Measurements from ENCODE around the gene ACOT4.

DNA sequence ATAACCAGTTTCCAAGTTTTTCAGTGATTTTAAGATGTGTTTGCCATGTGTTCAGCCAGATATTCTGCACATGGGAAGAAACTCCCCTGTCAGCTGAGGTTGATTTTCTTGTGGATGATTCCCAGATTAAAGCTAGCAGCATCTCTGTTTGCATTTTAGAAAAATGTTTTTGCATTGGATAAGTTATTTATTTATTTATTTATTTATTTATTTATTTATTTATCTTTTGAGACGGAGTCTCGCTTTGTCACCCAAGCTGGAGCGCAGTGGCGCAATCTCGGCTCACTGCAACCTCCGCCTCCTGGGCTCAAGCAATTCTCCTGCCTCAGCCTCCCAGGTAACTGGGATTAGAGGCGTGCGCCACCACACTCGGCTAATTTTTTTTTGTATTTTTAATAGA, 2.8 kb downstream of the ACOT4 start:
- TF ChIP-seq EZH2 (IDR thresholded peaks at IDR 0.05; ENCODE audit: borderline replicate concordance, low read depth, low read length, severe bottlenecking) (no peak), FOS (IDR thresholded peaks at IDR 0.05; ENCODE audit: borderline replicate concordance, insufficient read depth, low read length) (no peak), POLR2A (IDR thresholded peaks at IDR 0.05; ENCODE audit: low read depth, low read length) (no peak), POLR2AphosphoS5 (IDR thresholded peaks at IDR 0.05; ENCODE audit: insufficient read depth, low read depth, low read length) (no peak)
- TF ChIP-seq, protein P1, sequence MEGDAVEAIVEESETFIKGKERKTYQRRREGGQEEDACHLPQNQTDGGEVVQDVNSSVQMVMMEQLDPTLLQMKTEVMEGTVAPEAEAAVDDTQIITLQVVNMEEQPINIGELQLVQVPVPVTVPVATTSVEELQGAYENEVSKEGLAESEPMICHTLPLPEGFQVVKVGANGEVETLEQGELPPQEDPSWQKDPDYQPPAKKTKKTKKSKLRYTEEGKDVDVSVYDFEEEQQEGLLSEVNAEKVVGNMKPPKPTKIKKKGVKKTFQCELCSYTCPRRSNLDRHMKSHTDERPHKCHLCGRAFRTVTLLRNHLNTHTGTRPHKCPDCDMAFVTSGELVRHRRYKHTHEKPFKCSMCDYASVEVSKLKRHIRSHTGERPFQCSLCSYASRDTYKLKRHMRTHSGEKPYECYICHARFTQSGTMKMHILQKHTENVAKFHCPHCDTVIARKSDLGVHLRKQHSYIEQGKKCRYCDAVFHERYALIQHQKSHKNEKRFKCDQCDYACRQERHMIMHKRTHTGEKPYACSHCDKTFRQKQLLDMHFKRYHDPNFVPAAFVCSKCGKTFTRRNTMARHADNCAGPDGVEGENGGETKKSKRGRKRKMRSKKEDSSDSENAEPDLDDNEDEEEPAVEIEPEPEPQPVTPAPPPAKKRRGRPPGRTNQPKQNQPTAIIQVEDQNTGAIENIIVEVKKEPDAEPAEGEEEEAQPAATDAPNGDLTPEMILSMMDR (IDR thresholded peaks at IDR 0.05; ENCODE audit: extremely low read depth in 1 of 2, insufficient read depth in 1 of 2, low read depth in 1 of 2, low read length in 2 of 2): no peak
